ENCODE measurements around the gene MTCL1.

GRCh38 chr18:8699126-8699525 lies 6.2 kb upstream of the MTCL1 start:
- TF ChIP-seq CTCF (IDR thresholded peaks at IDR 0.05) (no peak), POLR2A (IDR thresholded peaks at IDR 0.05) (no peak), POLR2AphosphoS5 (IDR thresholded peaks at IDR 0.05) (no peak)
